ENCODE data around the gene UGGT2.

DNA sequence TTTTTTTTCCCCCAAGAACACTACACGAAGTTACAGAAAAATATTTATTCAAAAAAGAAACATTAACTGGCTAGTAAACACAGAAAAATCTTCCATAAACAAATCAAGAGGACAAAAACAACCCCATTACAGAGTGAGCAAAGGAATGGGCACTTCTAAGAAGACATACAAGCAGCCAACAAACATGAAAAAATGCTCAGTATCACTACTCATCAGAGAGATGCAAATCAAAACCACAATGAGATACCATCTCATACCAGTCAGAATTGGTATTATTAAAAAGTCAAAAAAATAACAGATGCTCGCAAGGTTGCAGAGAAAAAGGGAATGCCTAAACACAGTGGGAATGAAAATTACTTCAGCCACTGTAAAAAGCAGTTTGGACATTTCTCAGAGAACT is 131.7 kb downstream of the UGGT2 start:
- TF ChIP-seq, protein P1, sequence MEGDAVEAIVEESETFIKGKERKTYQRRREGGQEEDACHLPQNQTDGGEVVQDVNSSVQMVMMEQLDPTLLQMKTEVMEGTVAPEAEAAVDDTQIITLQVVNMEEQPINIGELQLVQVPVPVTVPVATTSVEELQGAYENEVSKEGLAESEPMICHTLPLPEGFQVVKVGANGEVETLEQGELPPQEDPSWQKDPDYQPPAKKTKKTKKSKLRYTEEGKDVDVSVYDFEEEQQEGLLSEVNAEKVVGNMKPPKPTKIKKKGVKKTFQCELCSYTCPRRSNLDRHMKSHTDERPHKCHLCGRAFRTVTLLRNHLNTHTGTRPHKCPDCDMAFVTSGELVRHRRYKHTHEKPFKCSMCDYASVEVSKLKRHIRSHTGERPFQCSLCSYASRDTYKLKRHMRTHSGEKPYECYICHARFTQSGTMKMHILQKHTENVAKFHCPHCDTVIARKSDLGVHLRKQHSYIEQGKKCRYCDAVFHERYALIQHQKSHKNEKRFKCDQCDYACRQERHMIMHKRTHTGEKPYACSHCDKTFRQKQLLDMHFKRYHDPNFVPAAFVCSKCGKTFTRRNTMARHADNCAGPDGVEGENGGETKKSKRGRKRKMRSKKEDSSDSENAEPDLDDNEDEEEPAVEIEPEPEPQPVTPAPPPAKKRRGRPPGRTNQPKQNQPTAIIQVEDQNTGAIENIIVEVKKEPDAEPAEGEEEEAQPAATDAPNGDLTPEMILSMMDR (IDR thresholded peaks at IDR 0.05), result no peak
- TF ChIP-seq POLR2A (IDR thresholded peaks at IDR 0.05) (no peak), EP300 (IDR thresholded peaks at IDR 0.05) (no peak)
